ENCODE results near the gene SCN4A. TPM values are rescaled to one million over a fixed set of nuclear protein-coding genes. Genes with fewer than 3 reads are reported as not detected.

The SCN4A gene
- total RNA-seq, 1 donor from 2014 or later, result not detected

- Mint-ChIP-seq H3K4me1 (ENCODE audit: unreplicated experiment) (no peaks in the 10 kb centered on the region), H3K27me3 (ENCODE audit: unreplicated experiment) (peaks cover 15% of the 10 kb centered on the region), H3K4me3 (ENCODE audit: unreplicated experiment) (no peak overlapping the region), H3K9me3 (ENCODE audit: unreplicated experiment) (no peaks in the 10 kb centered on the region), H3K36me3 (ENCODE audit: unreplicated experiment) (no peaks in the 10 kb centered on the region), H3K27ac (ENCODE audit: unreplicated experiment) (no peak overlapping the region)
- no peak for DNase-seq (ENCODE audit: extremely low spot score, unreplicated experiment)
- TF ChIP-seq, protein P1, sequence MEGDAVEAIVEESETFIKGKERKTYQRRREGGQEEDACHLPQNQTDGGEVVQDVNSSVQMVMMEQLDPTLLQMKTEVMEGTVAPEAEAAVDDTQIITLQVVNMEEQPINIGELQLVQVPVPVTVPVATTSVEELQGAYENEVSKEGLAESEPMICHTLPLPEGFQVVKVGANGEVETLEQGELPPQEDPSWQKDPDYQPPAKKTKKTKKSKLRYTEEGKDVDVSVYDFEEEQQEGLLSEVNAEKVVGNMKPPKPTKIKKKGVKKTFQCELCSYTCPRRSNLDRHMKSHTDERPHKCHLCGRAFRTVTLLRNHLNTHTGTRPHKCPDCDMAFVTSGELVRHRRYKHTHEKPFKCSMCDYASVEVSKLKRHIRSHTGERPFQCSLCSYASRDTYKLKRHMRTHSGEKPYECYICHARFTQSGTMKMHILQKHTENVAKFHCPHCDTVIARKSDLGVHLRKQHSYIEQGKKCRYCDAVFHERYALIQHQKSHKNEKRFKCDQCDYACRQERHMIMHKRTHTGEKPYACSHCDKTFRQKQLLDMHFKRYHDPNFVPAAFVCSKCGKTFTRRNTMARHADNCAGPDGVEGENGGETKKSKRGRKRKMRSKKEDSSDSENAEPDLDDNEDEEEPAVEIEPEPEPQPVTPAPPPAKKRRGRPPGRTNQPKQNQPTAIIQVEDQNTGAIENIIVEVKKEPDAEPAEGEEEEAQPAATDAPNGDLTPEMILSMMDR (IDR thresholded peaks at IDR 0.05), result no peak
Observed at GRCh38 chr17:63950940-63951907, 21.5 kb downstream of the SCN4A start.

DNA sequence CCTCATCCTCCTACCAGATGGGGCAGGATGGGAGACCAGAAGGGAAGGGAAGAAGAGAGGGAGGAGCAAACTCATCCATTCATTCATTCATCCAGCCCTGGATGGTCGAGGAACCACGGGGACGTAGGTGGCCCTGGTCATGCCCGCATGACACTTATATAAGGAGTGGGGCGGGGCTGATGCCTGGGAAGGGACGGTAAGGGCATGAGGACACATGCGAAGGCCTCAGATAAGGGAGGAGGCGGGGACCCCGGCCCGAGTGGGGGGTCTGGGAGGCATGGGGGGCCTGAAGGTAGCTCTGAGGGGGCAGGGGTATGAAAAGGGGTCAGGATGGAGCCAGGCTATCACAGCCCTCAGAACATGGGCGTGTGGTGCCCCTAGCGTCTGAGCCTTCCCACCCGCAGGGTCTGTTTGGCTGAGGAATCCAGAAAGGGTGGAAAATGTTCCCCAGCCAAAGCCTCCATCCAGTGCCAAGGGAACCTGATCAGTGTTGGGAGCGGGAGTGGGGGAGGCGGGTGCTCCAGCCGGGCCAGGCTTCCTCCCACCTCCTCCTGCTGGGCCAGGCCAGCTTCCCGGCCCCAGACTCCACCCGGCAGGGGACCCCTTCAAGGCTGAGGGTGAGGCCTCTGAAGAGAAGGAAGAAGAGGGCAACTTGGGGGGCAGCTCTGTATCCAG is 23.0 kb downstream of the SCN4A start:
- Mint-ChIP-seq H3K4me3 (ENCODE audit: unreplicated experiment) (no peak overlapping the region), H3K9me3 (ENCODE audit: unreplicated experiment) (no peaks in the 10 kb centered on the region), H3K27ac (ENCODE audit: unreplicated experiment) (no peak overlapping the region), H3K27me3 (ENCODE audit: unreplicated experiment) (peaks cover 13% of the 10 kb centered on the region), H3K4me1 (ENCODE audit: unreplicated experiment) (no peaks in the 10 kb centered on the region), H3K36me3 (ENCODE audit: unreplicated experiment) (no peaks in the 10 kb centered on the region)
- no peak for DNase-seq (ENCODE audit: extremely low spot score, unreplicated experiment)
- TF ChIP-seq, protein P1 (IDR thresholded peaks at IDR 0.05), result no peak

DNA sequence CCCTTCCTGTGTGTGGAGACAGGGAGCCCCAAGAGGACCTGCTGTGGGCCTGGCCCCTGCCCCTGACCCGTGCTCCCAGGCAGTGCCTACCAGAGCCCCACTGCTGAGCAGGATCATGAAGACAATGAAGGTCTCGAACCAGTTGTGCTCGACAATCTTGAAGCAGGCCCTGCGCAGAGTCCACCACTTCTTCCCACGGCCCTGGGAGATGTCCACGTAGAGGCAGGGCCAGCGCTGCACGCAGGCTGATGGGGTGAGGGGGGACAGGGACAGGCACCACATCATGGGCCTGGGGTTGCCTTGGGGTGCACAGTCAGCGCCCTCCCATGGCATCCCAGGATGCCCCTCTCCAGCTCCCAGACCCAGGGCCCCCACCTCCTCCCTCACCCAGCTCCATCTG is 24.2 kb downstream of the SCN4A start:
- H3K27me3 Mint-ChIP-seq (ENCODE audit: unreplicated experiment), result peaks cover 7% of the 10 kb centered on the region
- no peak overlapping the region for H3K27ac Mint-ChIP-seq (ENCODE audit: unreplicated experiment)
- H3K4me1 Mint-ChIP-seq (ENCODE audit: unreplicated experiment), result no peaks in the 10 kb centered on the region
- no peak for DNase-seq (ENCODE audit: extremely low spot score, unreplicated experiment)
- TF ChIP-seq, protein P1 (IDR thresholded peaks at IDR 0.05), result no peak
- no peaks in the 10 kb centered on the region for H3K36me3 Mint-ChIP-seq (ENCODE audit: unreplicated experiment)
- H3K4me3 Mint-ChIP-seq (ENCODE audit: unreplicated experiment), result no peak overlapping the region
- H3K9me3 Mint-ChIP-seq (ENCODE audit: unreplicated experiment), result no peaks in the 10 kb centered on the region

DNA sequence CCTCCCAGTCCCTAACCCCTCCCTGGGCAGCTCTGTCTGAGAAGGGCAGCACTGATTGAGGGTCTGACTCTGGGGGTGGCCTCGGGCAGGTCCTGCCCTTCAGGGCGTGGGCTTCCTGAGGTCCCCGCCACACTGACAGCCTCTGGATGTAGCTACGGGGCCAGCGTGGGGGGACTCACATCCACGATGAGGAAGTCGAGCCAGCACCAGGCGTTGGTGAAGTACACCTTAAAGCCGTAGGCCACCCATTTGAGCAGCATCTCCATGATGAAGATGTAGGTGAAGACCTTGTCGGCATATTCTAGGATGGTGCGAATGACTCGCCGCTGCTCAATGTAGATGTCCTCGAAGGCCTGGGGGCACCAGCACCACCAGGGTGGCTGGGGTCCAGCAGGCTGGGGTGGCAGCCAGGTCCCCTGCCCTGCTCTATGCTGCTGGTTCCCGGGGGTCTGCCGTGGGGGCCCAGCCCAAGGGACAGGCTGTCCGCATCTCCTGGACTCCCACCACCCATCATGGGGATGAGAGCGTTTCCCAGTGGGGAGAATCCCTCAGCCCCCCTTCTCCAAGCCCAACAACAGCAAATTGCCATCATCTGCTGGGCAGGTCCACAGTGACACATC is 24.9 kb downstream of the SCN4A start:
- DNase-seq (ENCODE audit: extremely low spot score, unreplicated experiment), result no peak
- TF ChIP-seq, protein P1 (IDR thresholded peaks at IDR 0.05), result no peak
- H3K27ac Mint-ChIP-seq (ENCODE audit: unreplicated experiment), result no peak overlapping the region
- no peaks in the 10 kb centered on the region for H3K9me3 Mint-ChIP-seq (ENCODE audit: unreplicated experiment)
- H3K4me1 Mint-ChIP-seq (ENCODE audit: unreplicated experiment), result no peaks in the 10 kb centered on the region
- no peaks in the 10 kb centered on the region for H3K36me3 Mint-ChIP-seq (ENCODE audit: unreplicated experiment)
- no peak overlapping the region for H3K4me3 Mint-ChIP-seq (ENCODE audit: unreplicated experiment)
- H3K27me3 Mint-ChIP-seq (ENCODE audit: unreplicated experiment), result peaks cover 7% of the 10 kb centered on the region
